H1 (cell line): ENCODE measurements around the gene THAP9. TPM values are rescaled to one million over a fixed set of nuclear protein-coding genes. Genes with fewer than 3 reads are reported as not detected.

Experiments used
- CTCF ChIA-PET: fragments of 300-600 bp; sonication (Branson Sonifier 250); formaldehyde crosslinking; loops from one replicate; lab custom pipeline; 2021; ENCODE audit not compliant: partially characterized antibody; lab: Charles Lee
- POLR2A ChIA-PET: fragments of 300-600 bp; sonication (Branson Sonifier 250); formaldehyde crosslinking; loops from one replicate; lab custom pipeline; 2021; ENCODE audit warnings: inconsistent platforms; ENCODE audit not compliant: partially characterized antibody; lab: Charles Lee
- DNase-seq, 2 experiments: peaks; one replicate each; pipeline versions ENCODE4 v3.0.0 to v3.0.0-alpha.2; 2010 to 2022; ENCODE audit warnings: low spot score in 2 of 2, low read depth in 1 of 2, mixed read lengths in 1 of 2
- FAIRE-seq: peaks from 2 replicates; lab custom pipeline; 2011; peaks lifted over from hg19 to GRCh38; lab: Jason Lieb, UNC
- H2AFZ ChIP-seq: 2 replicates; pipeline ENCODE4 v1.8.1; 2012; ENCODE audit warnings: low read length, inconsistent platforms
- H2AK5ac ChIP-seq: 2 replicates; pipeline ENCODE4 v1.6.1; 2013; ENCODE audit warnings: low read depth, low read length
- H2BK120ac ChIP-seq: replicated peaks from 2 replicates; pipeline ENCODE3; 2013; ENCODE audit warnings: low read depth, low read length, inconsistent platforms
- H2BK12ac ChIP-seq: 2 replicates; pipeline ENCODE4 v1.6.1; 2013; ENCODE audit warnings: low read depth, low read length
- H2BK15ac ChIP-seq: 2 replicates; pipeline ENCODE4 v1.6.1; 2013; ENCODE audit warnings: low read length
- H2BK20ac ChIP-seq: 2 replicates; pipeline ENCODE4 v1.6.1; 2013; ENCODE audit warnings: low read length
- H2BK5ac ChIP-seq: 2 replicates; pipeline ENCODE4 v1.6.1; 2013; ENCODE audit warnings: low read depth, low read length
- H3K14ac ChIP-seq: 2 replicates; pipeline ENCODE4 v1.6.1; 2013; ENCODE audit warnings: inconsistent platforms; ENCODE audit not compliant: insufficient read length
- H3K18ac ChIP-seq: 2 replicates; pipeline ENCODE4 v1.6.1; 2013; ENCODE audit warnings: low read length; ENCODE audit errors: extremely low read depth
- H3K23ac ChIP-seq: 2 replicates; pipeline ENCODE4 v1.6.1; 2013; ENCODE audit warnings: inconsistent platforms; ENCODE audit not compliant: insufficient read length
- H3K23me2 ChIP-seq: 2 replicates; pipeline ENCODE4 v1.6.1; 2013; ENCODE audit warnings: low read depth, low read length
- H3K27ac ChIP-seq: 2 replicates; pipeline ENCODE4 v1.6.1; 2011; ENCODE audit warnings: low read depth, low read length, inconsistent platforms
- H3K27me3 ChIP-seq, 4 experiments: replicated peaks in 1 of 4; 1 replicate in 1 of 4; 2 replicates in 3 of 4; pipeline versions ENCODE4 v1.6.1 to v1.8.1; 2011 to 2013; ENCODE audit warnings: low read length in 3 of 4, mild to moderate bottlenecking in 3 of 4, inconsistent platforms in 2 of 4, mixed read lengths in 2 of 4, moderate library complexity in 1 of 4; ENCODE audit not compliant: control insufficient read depth in 3 of 4, insufficient read depth in 3 of 4; ENCODE audit errors: extremely low read depth in 1 of 4
- H3K36me3 ChIP-seq, 4 experiments: 2 replicates each; pipeline versions ENCODE4 v1.6.1 to v1.8.1; 2011 to 2013; ENCODE audit warnings: mild to moderate bottlenecking in 4 of 4, low read length in 3 of 4, moderate library complexity in 2 of 4, control low read depth in 1 of 4, inconsistent platforms in 1 of 4; ENCODE audit not compliant: insufficient read depth in 4 of 4, control insufficient read depth in 2 of 4
- H3K4ac ChIP-seq: replicated peaks from 2 replicates; pipeline ENCODE3; 2013; ENCODE audit warnings: low read length, low read depth, mixed read lengths, inconsistent platforms; ENCODE audit not compliant: insufficient read length
- H3K4me1 ChIP-seq, 4 experiments: replicated peaks in 1 of 4; 1 replicate in 1 of 4; 2 replicates in 3 of 4; pipeline versions ENCODE4 v1.6.1 to v1.8.1; 2011 to 2013; ENCODE audit warnings: low read length in 3 of 4, inconsistent platforms in 2 of 4, mixed read lengths in 1 of 4; ENCODE audit not compliant: insufficient read depth in 4 of 4, control insufficient read depth in 3 of 4
- H3K4me2 ChIP-seq, 2 experiments: 2 replicates each; pipeline versions ENCODE4 v1.6.1 to v1.8.1; 2011 to 2013; ENCODE audit warnings: low read depth in 2 of 2, low read length in 2 of 2, control low read depth in 1 of 2, inconsistent platforms in 1 of 2, mild to moderate bottlenecking in 1 of 2; ENCODE audit not compliant: insufficient read depth in 1 of 2
- H3K4me3 ChIP-seq, 4 experiments: fragments of 200-600, 300-600 bp in 1 of 4; sonication (generic), shearing (Covaris generic), sonication (Bioruptor Twin) in 1 of 4; 2 replicates each; pipeline versions ENCODE4 v1.5.1 to v1.8.1; 2011 to 2016; ENCODE audit warnings: low read length in 4 of 4, low read depth in 3 of 4, control low read depth in 2 of 4, inconsistent platforms in 2 of 4, mild to moderate bottlenecking in 2 of 4, mixed read lengths in 1 of 4, moderate library complexity in 1 of 4; ENCODE audit not compliant: insufficient read depth in 2 of 4; ENCODE audit errors: extremely low read depth in 1 of 4
- H3K56ac ChIP-seq: replicated peaks from 2 replicates; pipeline ENCODE3; 2013; ENCODE audit warnings: low read depth, mild to moderate bottlenecking, mixed read lengths, low read length, inconsistent platforms; ENCODE audit not compliant: insufficient read length
- H3K79me1 ChIP-seq: 2 replicates; pipeline ENCODE4 v1.6.1; 2013; ENCODE audit warnings: low read depth, low read length, control low read depth
- H3K79me2 ChIP-seq, 2 experiments: 2 replicates each; pipeline versions ENCODE4 v1.6.1 to v1.8.1; 2012 to 2013; ENCODE audit warnings: low read length in 2 of 2, mild to moderate bottlenecking in 2 of 2, inconsistent platforms in 1 of 2; ENCODE audit not compliant: insufficient read depth in 2 of 2, control insufficient read depth in 1 of 2
- H3K9ac ChIP-seq, 4 experiments: replicated peaks in 1 of 4; 1 replicate in 1 of 4; 2 replicates in 3 of 4; pipeline versions ENCODE4 v1.6.1 to v1.8.1; 2011 to 2013; ENCODE audit warnings: low read depth in 3 of 4, low read length in 3 of 4, control low read depth in 2 of 4, mild to moderate bottlenecking in 2 of 4, moderate library complexity in 2 of 4, inconsistent platforms in 1 of 4; ENCODE audit errors: extremely low read depth in 1 of 4
- H3K9me3 ChIP-seq, 2 experiments: 2 replicates each; pipeline versions ENCODE4 v1.6.1 to v1.8.1; 2012 to 2013; ENCODE audit warnings: mild to moderate bottlenecking in 2 of 2, moderate library complexity in 2 of 2, control low read depth in 1 of 2, inconsistent platforms in 1 of 2, low read depth in 1 of 2, low read length in 1 of 2, mixed read lengths in 1 of 2; ENCODE audit not compliant: insufficient read depth in 2 of 2
- H4K20me1 ChIP-seq, 2 experiments: replicated peaks in 1 of 2; 2 replicates each; pipeline versions ENCODE3 to v1.8.1; 2011 to 2013; ENCODE audit warnings: inconsistent platforms in 2 of 2, low read length in 2 of 2, mild to moderate bottlenecking in 1 of 2; ENCODE audit not compliant: insufficient read depth in 2 of 2, control insufficient read depth in 1 of 2
- H4K5ac ChIP-seq: 2 replicates; pipeline ENCODE4 v1.6.1; 2013; ENCODE audit warnings: low read length, low read depth, mixed read lengths, inconsistent platforms; ENCODE audit not compliant: insufficient read length
- H4K8ac ChIP-seq: 2 replicates; pipeline ENCODE4 v1.8.0; 2013; ENCODE audit warnings: mild to moderate bottlenecking, moderate library complexity, low read length, inconsistent platforms; ENCODE audit not compliant: insufficient read depth; ENCODE audit errors: extremely low read depth
- H4K91ac ChIP-seq: replicated peaks from 2 replicates; pipeline ENCODE3; 2013; ENCODE audit warnings: low read length, mixed read lengths, inconsistent platforms; ENCODE audit not compliant: insufficient read length
- BACH1 ChIP-seq: IDR thresholded peaks from 2 replicates; pipeline ENCODE4 v1.6.1; 2012; ENCODE audit warnings: low read length, improper control_type of control experiment
- CBX5 ChIP-seq: fragments of 300-800, 300-1000 bp; sonication (generic); IDR thresholded peaks from 2 replicates; pipeline ENCODE4 v1.7.1; 2016; ENCODE audit warnings: antibody characterized with exemption, low read length, low read depth
- EP300 ChIP-seq, 2 experiments: IDR thresholded peaks; 1 replicate in 1 of 2; 2 replicates in 1 of 2; pipeline ENCODE4 v1.6.1; 2011 to 2012; ENCODE audit warnings: low read depth in 2 of 2, low read length in 2 of 2, mild to moderate bottlenecking in 2 of 2, borderline replicate concordance in 1 of 2, inconsistent platforms in 1 of 2, moderate library complexity in 1 of 2
- NANOG ChIP-seq: IDR thresholded peaks from 2 replicates; pipeline ENCODE4 v1.6.1; 2011; ENCODE audit warnings: low read length, low read depth, mild to moderate bottlenecking, inconsistent platforms; ENCODE audit not compliant: insufficient read depth, poor library complexity, severe bottlenecking
- POLR2A ChIP-seq, 2 experiments: IDR thresholded peaks; 1 replicate in 1 of 2; 2 replicates in 1 of 2; pipeline ENCODE4 v1.6.1; 2011; ENCODE audit warnings: low read depth in 2 of 2, low read length in 2 of 2, mild to moderate bottlenecking in 2 of 2; ENCODE audit errors: control extremely low read depth in 1 of 2
- SP2 ChIP-seq: IDR thresholded peaks from 2 replicates; pipeline ENCODE4 v1.6.1; 2012; ENCODE audit warnings: mild to moderate bottlenecking, low read length, inconsistent platforms
- WGBS, 2 experiments: shearing (Covaris generic) in 1 of 2; methylation state at CpG; one replicate each; pipeline versions ENCODE4 v1.1.6 to v1.1.7; 2013 to 2015; ENCODE audit warnings: low lambda C conversion rate in 2 of 2, mixed read lengths in 2 of 2, inconsistent platforms in 1 of 2, low coverage in 1 of 2, missing lambda C conversion rate in 1 of 2; ENCODE audit not compliant: insufficient replicate concordance in 2 of 2, insufficient coverage in 1 of 2, insufficient read length in 1 of 2; ENCODE audit errors: extremely low coverage in 1 of 2, missing lambda C conversion rate in 1 of 2; 5-methylcytosine and 5-hydroxymethylcytosine counted together
- polyA plus RNA-seq, 7 experiments: library from polyadenylated mRNA; depleted of rRNA in 3 of 7; stranded (reverse) in 5 of 7; unstranded in 2 of 7; fragments of >200 nt in 5 of 7; fragments of 200-250 nt in 2 of 7; gene quantifications; 1 replicate in 5 of 7; 2 replicates in 1 of 7; 4 replicates in 1 of 7; pipeline versions ENCODE4 v1.2.1 to v1.2.3, GENCODE V29; 2011 to 2013; ENCODE audit warnings: missing spikeins in 2 of 7, mixed read lengths in 2 of 7
- total RNA-seq: library from RNA; stranded (reverse); fragmentation: NEBNext Ultra II Directional; extraction: Animal tissue kit (Norgen Biotek cat#: 25700); gene quantifications from 2 replicates; pipeline ENCODE4 v1.2.1, GENCODE V29; 2021

Gene THAP9
- total and polyA plus RNA-seq, 2 of the 8 experiments (the other 6 are each of a cell fraction or from before 2014, with no cell fraction given) = 6.1 to 13.2 TPM

GRCh38 chr4:82893942-82894341 is 6.6 kb upstream of the THAP9 start:
- no peak overlapping the region for H3K4ac ChIP-seq
- no peak overlapping the region for H3K23ac ChIP-seq
- H2BK120ac ChIP-seq = no peak overlapping the region
- no peaks in the 10 kb centered on the region for H3K9me3 ChIP-seq
- TF ChIP-seq EP300 (IDR thresholded peaks at IDR 0.05; ENCODE audit: borderline replicate concordance in 1 of 2, low read depth in 2 of 2, low read length in 2 of 2) = no peak
- no peak for TF ChIP-seq CBX5
- TF ChIP-seq NANOG = no peak
- TF ChIP-seq BACH1 = no peak
- 0 out of 3 replicates have a peak, but pooled peaks of 1 of the 2 experiments have one; percentile 29 for TF ChIP-seq POLR2A (IDR thresholded peaks at IDR 0.05; ENCODE audit: control extremely low read depth in 1 of 2, low read depth in 2 of 2, low read length in 2 of 2)
- no peak for TF ChIP-seq SP2
- TF ChIP-seq, all 59 proteins: peak for 1
- Histone ChIP-seq H3K79me2 (peaks cover 10 to 60% of the 10 kb centered on the region in 2 experiments), H3K27ac (no peak overlapping the region), H4K91ac (no peak overlapping the region), H3K36me3 (peaks cover 11 to 55% (median 28%) of the 10 kb centered on the region in 4 experiments; a peak in 7 of 8 replicates), H2AFZ (no peak overlapping the region), H3K23me2 (peaks cover 5% of the 10 kb centered on the region), H3K4me3 (no peak overlapping the region), H3K14ac (no peak overlapping the region), H2BK15ac (no peak overlapping the region), H3K4me1 (peaks cover 0 to 3% (median 2%) of the 10 kb centered on the region in 4 experiments; a peak in 2 of 7 replicates), H3K79me1 (no peaks in the 10 kb centered on the region), H2BK5ac (no peak overlapping the region), H4K5ac (no peak overlapping the region), H3K27me3 (no peaks in the 10 kb centered on the region), H3K56ac (no peak overlapping the region), H3K18ac (no peak overlapping the region), H3K9ac (peak overlapping the region in 2 of 4 experiments; percentile 25 to 59; a peak in 2 of 7 replicates), H2BK12ac (no peak overlapping the region), H2BK20ac (no peak overlapping the region), H4K20me1 (peaks cover 8 to 9% of the 10 kb centered on the region in 2 experiments), H2AK5ac (no peak overlapping the region), H4K8ac (no peak overlapping the region), H3K4me2 (no peak overlapping the region)
- DNase-seq (no peak), FAIRE-seq (no peak)
- CTCF ChIA-PET = no interaction called here
- POLR2A ChIA-PET = interaction anchor here (1.2 to 2.5 kb wide), 2 partner anchors 8 to 141 kb away, joined by 3 to 7 read pairs; partner anchors contain the start of gene COPS4
- WGBS, 2 experiments = 90% methylated on average over 3 of the region's 3 CpGs; no CpG with 5 or more reads in 1 of the 2 experiments
